CD14-positive monocyte (primary cell): ENCODE results near the gene CCDC92B. TPM values are rescaled to one million over a fixed set of nuclear protein-coding genes. Genes with fewer than 3 reads are reported as not detected.
A peak's percentile ranks its signal among the peaks of the same experiment; 100 is the strongest.

Source experiments
- DNase-seq, 3 donors: peaks; one replicate each; pipeline ENCODE4 v3.0.0-alpha.2; 2011 to 2022
- H2AFZ ChIP-seq: 2 replicates; pipeline ENCODE4 v1.6.0; 2012; ENCODE audit warnings: mild to moderate bottlenecking, low read depth, low read length, inconsistent platforms; ENCODE audit not compliant: insufficient read depth, poor library complexity, severe bottlenecking
- H3K27ac ChIP-seq, 2 donors: 1 replicate in 1 of 2; 2 replicates in 1 of 2; pipeline ENCODE4 v1.5.1; 2012 to 2013; ENCODE audit warnings: low read length in 2 of 2, control low read depth in 1 of 2, inconsistent platforms in 1 of 2, low read depth in 1 of 2, mild to moderate bottlenecking in 1 of 2
- H3K27me3 ChIP-seq, 2 donors: one replicate each; pipeline versions ENCODE4 v1.6.0 to v1.6.1; 2011 to 2013; ENCODE audit warnings: low read length in 2 of 2; ENCODE audit not compliant: control insufficient read depth in 2 of 2, insufficient read depth in 2 of 2
- H3K36me3 ChIP-seq, 2 donors: replicated peaks in 1 of 2; 1 replicate in 1 of 2; 2 replicates in 1 of 2; pipeline versions ENCODE4 v1.5.1 to v1.6.1; 2012 to 2013; ENCODE audit warnings: low read length in 2 of 2, control low read depth in 1 of 2, inconsistent platforms in 1 of 2, mild to moderate bottlenecking in 1 of 2; ENCODE audit not compliant: insufficient read depth in 2 of 2, control insufficient read depth in 1 of 2
- H3K4me1 ChIP-seq, 2 donors: 1 replicate in 1 of 2; 2 replicates in 1 of 2; pipeline versions ENCODE4 v1.5.1 to v1.6.1; 2012 to 2013; ENCODE audit warnings: low read length in 2 of 2, control low read depth in 1 of 2, inconsistent platforms in 1 of 2, mild to moderate bottlenecking in 1 of 2, moderate library complexity in 1 of 2; ENCODE audit not compliant: insufficient read depth in 2 of 2, control insufficient read depth in 1 of 2
- H3K4me2 ChIP-seq: replicated peaks from 2 replicates; pipeline ENCODE3; 2012; ENCODE audit warnings: low read length, moderate library complexity, mild to moderate bottlenecking; ENCODE audit not compliant: poor library complexity, severe bottlenecking; ENCODE audit errors: extremely low read depth
- H3K4me3 ChIP-seq, 3 experiments: fragments of 200-600 bp in 1 of 3; sonication (generic) in 1 of 3; replicated peaks in 1 of 3; 1 replicate in 2 of 3; 2 replicates in 1 of 3; pipeline ENCODE4 v1.5.1; 2011 to 2013; ENCODE audit warnings: low read length in 3 of 3, mild to moderate bottlenecking in 3 of 3, control low read depth in 2 of 3, low read depth in 2 of 3, inconsistent platforms in 1 of 3, moderate library complexity in 1 of 3
- H3K79me2 ChIP-seq: 2 replicates; pipeline ENCODE4 v1.6.0; 2012; ENCODE audit warnings: mild to moderate bottlenecking, control low read depth, inconsistent platforms, low read length, moderate library complexity; ENCODE audit not compliant: insufficient read depth
- H3K9ac ChIP-seq: 2 replicates; pipeline ENCODE4 v1.6.0; 2017; ENCODE audit warnings: low read length, mild to moderate bottlenecking; ENCODE audit not compliant: insufficient read depth, poor library complexity, severe bottlenecking
- H3K9me3 ChIP-seq, 2 donors: replicated peaks in 1 of 2; 1 replicate in 1 of 2; 2 replicates in 1 of 2; pipeline versions ENCODE4 v1.5.1 to v1.6.1; 2012 to 2013; ENCODE audit warnings: low read length in 2 of 2, control low read depth in 1 of 2; ENCODE audit not compliant: control insufficient read depth in 1 of 2, insufficient read depth in 1 of 2
- H4K20me1 ChIP-seq: 2 replicates; pipeline ENCODE4 v1.6.0; 2012; ENCODE audit warnings: mild to moderate bottlenecking, low read length, control low read depth, moderate library complexity; ENCODE audit not compliant: insufficient read depth
- H3K27ac Mint-ChIP-seq, 7 donors: one replicate each; pipeline ENCODE4 v1.8.0; 2020; ENCODE audit warnings: mild to moderate bottlenecking in 7 of 7, mixed read lengths in 7 of 7, moderate library complexity in 6 of 7, inconsistent platforms in 2 of 7
- H3K27me3 Mint-ChIP-seq, 3 donors: one replicate each; pipeline ENCODE4 v1.8.0; 2021 to 2022; ENCODE audit warnings: low read depth in 3 of 3, mild to moderate bottlenecking in 3 of 3, mixed read lengths in 3 of 3, moderate library complexity in 3 of 3, inconsistent platforms in 1 of 3
- H3K36me3 Mint-ChIP-seq, 2 donors: one replicate each; pipeline ENCODE4 v1.8.0; 2020; ENCODE audit warnings: mixed read lengths in 2 of 2, inconsistent platforms in 1 of 2, mild to moderate bottlenecking in 1 of 2
- H3K4me1 Mint-ChIP-seq: one replicate; pipeline ENCODE4 v1.8.0; 2020; ENCODE audit warnings: mild to moderate bottlenecking, mixed read lengths
- H3K4me3 Mint-ChIP-seq, 2 donors: one replicate each; pipeline ENCODE4 v1.8.0; 2020; ENCODE audit warnings: mild to moderate bottlenecking in 2 of 2, mixed read lengths in 2 of 2, moderate library complexity in 1 of 2
- H3K9me3 Mint-ChIP-seq, 7 donors: one replicate each; pipeline ENCODE4 v1.8.0; 2020 to 2022; ENCODE audit warnings: mixed read lengths in 7 of 7, mild to moderate bottlenecking in 6 of 7, moderate library complexity in 6 of 7, inconsistent platforms in 2 of 7
- CTCF ChIP-seq: fragments of 200-600 bp; IDR thresholded peaks from one replicate; pipeline ENCODE4 v1.8.0; 2022; ENCODE audit warnings: antibody characterized with exemption, mild to moderate bottlenecking
- WGBS: methylation state at CpG from one replicate; pipeline ENCODE4 v1.1.5; 2013; ENCODE audit warnings: missing lambda C conversion rate; ENCODE audit not compliant: insufficient coverage; 5-methylcytosine and 5-hydroxymethylcytosine counted together
- intact Hi-C, 2 donors: fragments of 100-400 bp; cut with micrococcal nuclease; formaldehyde crosslinking; loops; one replicate each; pipeline versions ENCODE4 v1.15.0 to v1.15.1; 2023
- polyA plus RNA-seq, 3 donors: library from polyadenylated mRNA; depleted of rRNA in 1 of 3; unstranded in 2 of 3; stranded (reverse) in 1 of 3; fragments of 300-500 nt in 2 of 3; fragments of >200 nt in 1 of 3; fragmentation: Illumina TruSeq in 2 of 3; gene quantifications; 1 replicate in 2 of 3; 2 replicates in 1 of 3; pipeline ENCODE4 v1.2.3, GENCODE V29; 2012 to 2021

CCDC92B gene
- polyA plus RNA-seq, 3 donors = not detected

- peaks cover 12% of the 10 kb centered on the region for H3K4me1 Mint-ChIP-seq
- no peak overlapping the region for H3K4me3 ChIP-seq
- no peak overlapping the region for H2AFZ ChIP-seq
- no peak for DNase-seq
- no peak for TF ChIP-seq CTCF
- H3K27me3 ChIP-seq = peaks cover 17 to 38% of the 10 kb centered on the region in 2 donors
- no peak overlapping the region for H3K9ac ChIP-seq
- H3K9me3 Mint-ChIP-seq = peaks cover 0 to 14% (median 6%) of the 10 kb centered on the region in 7 donors
- no peaks in the 10 kb centered on the region for H3K79me2 ChIP-seq
- no peaks in the 10 kb centered on the region for H3K36me3 ChIP-seq
- peaks cover 0 to 4% of the 10 kb centered on the region in 2 donors for H3K9me3 ChIP-seq
- intact Hi-C loops = no loop called here
- H3K4me2 ChIP-seq = no peak overlapping the region
- H3K4me3 Mint-ChIP-seq = no peak overlapping the region
- no peak overlapping the region for H3K27ac ChIP-seq
- WGBS = 65% methylated on average over 6 of the region's 7 CpGs
- H3K27me3 Mint-ChIP-seq = peaks cover 44 to 55% (median 50%) of the 10 kb centered on the region in 3 donors
- no peaks in the 10 kb centered on the region for H4K20me1 ChIP-seq
- H3K27ac Mint-ChIP-seq = peak overlapping the region in 1 of 7 donors; percentile 56
- peaks cover 3 to 6% of the 10 kb centered on the region in 2 donors for H3K36me3 Mint-ChIP-seq
- peaks cover 0 to 3% of the 10 kb centered on the region in 2 donors for H3K4me1 ChIP-seq
Measured at GRCh38 chr17:2779545-2779944, 30.1 kb upstream of the CCDC92B start.

- DNase-seq = no peak
- intact Hi-C loops = no loop called here
- Histone ChIP-seq H3K4me1 (peaks cover 0 to 3% of the 10 kb centered on the region in 2 donors), H3K27me3 (peaks cover 17 to 38% of the 10 kb centered on the region in 2 donors), H3K79me2 (no peaks in the 10 kb centered on the region), H4K20me1 (no peaks in the 10 kb centered on the region), H3K36me3 (no peaks in the 10 kb centered on the region), H3K4me3 (no peak overlapping the region), H3K9ac (no peak overlapping the region), H3K4me2 (no peak overlapping the region), H3K9me3 (no peaks in the 10 kb centered on the region), H3K27ac (no peak overlapping the region), H2AFZ (no peak overlapping the region)
- H3K4me3 Mint-ChIP-seq = peak overlapping the region in 1 of 2 donors; percentile 26
- H3K27ac Mint-ChIP-seq = no peak overlapping the region
- H3K9me3 Mint-ChIP-seq = peaks cover 0 to 8% (median 5%) of the 10 kb centered on the region in 7 donors
- WGBS = no CpG with 5 or more reads among the region's 6 CpGs
- H3K4me1 Mint-ChIP-seq = peaks cover 12% of the 10 kb centered on the region
- TF ChIP-seq CTCF = no peak
- H3K36me3 Mint-ChIP-seq = peaks cover 3 to 6% of the 10 kb centered on the region in 2 donors
- H3K27me3 Mint-ChIP-seq = peaks cover 51 to 64% (median 54%) of the 10 kb centered on the region in 3 donors
Measured at GRCh38 chr17:2778489-2778888, 29.0 kb upstream of the CCDC92B start.
